ENCODE data around the gene BZW1.

The BZW1 gene

DNA sequence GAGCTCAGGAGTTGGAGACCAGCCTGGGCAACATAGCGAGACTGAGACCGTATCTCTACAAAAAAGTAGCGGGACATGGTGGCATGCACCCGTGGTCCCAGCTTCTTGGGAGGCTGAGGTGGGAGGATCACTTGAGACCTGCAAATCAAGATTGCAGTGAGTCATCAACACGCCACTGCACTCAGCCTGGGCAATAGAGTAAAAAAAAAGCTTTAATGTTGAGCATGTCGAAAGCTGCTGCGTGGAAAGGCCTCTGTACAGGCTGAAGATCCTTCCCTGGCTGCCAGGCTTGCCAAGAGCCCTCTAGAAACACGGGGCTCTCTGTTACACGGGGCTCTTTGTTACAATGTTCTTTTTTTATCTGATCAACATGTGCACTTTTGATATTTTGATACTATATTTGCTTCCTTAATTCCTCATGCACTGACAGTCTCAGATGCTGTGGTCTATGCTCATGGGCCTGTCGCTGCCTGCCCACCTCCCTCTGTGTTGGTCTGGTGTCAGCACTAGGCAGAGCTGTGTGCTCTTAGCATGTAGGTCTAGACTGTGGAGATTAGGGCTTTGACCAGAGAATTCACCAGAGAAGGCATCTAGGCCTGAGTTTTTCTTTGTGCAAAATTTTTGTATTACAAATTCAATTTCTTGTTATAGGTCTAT lies 34.1 kb downstream of the BZW1 start:
- TF ChIP-seq EGR1 (IDR thresholded peaks at IDR 0.05) (no peak), EP300 (IDR thresholded peaks at IDR 0.05; ENCODE audit: borderline replicate concordance) (no peak), TCF12 (IDR thresholded peaks at IDR 0.05; ENCODE audit: low read depth) (no peak), CREB1 (IDR thresholded peaks at IDR 0.05; ENCODE audit: low read depth) (no peak), TEAD4 (IDR thresholded peaks at IDR 0.05) (no peak), NFIC (IDR thresholded peaks at IDR 0.05) (no peak), MAX (IDR thresholded peaks at IDR 0.05) (no peak), ZBTB7A (IDR thresholded peaks at IDR 0.05; ENCODE audit: low read depth) (no peak), YY1 (IDR thresholded peaks at IDR 0.05; ENCODE audit: low read depth) (no peak), TAF1 (IDR thresholded peaks at IDR 0.05; ENCODE audit: low read depth) (no peak), RAD21 (IDR thresholded peaks at IDR 0.05; ENCODE audit: low read depth) (no peak)
- TF ChIP-seq, protein P1, sequence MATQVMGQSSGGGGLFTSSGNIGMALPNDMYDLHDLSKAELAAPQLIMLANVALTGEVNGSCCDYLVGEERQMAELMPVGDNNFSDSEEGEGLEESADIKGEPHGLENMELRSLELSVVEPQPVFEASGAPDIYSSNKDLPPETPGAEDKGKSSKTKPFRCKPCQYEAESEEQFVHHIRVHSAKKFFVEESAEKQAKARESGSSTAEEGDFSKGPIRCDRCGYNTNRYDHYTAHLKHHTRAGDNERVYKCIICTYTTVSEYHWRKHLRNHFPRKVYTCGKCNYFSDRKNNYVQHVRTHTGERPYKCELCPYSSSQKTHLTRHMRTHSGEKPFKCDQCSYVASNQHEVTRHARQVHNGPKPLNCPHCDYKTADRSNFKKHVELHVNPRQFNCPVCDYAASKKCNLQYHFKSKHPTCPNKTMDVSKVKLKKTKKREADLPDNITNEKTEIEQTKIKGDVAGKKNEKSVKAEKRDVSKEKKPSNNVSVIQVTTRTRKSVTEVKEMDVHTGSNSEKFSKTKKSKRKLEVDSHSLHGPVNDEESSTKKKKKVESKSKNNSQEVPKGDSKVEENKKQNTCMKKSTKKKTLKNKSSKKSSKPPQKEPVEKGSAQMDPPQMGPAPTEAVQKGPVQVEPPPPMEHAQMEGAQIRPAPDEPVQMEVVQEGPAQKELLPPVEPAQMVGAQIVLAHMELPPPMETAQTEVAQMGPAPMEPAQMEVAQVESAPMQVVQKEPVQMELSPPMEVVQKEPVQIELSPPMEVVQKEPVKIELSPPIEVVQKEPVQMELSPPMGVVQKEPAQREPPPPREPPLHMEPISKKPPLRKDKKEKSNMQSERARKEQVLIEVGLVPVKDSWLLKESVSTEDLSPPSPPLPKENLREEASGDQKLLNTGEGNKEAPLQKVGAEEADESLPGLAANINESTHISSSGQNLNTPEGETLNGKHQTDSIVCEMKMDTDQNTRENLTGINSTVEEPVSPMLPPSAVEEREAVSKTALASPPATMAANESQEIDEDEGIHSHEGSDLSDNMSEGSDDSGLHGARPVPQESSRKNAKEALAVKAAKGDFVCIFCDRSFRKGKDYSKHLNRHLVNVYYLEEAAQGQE (IDR thresholded peaks at IDR 0.05; ENCODE audit: low read depth): no peak
- TF ChIP-seq, protein P2, sequence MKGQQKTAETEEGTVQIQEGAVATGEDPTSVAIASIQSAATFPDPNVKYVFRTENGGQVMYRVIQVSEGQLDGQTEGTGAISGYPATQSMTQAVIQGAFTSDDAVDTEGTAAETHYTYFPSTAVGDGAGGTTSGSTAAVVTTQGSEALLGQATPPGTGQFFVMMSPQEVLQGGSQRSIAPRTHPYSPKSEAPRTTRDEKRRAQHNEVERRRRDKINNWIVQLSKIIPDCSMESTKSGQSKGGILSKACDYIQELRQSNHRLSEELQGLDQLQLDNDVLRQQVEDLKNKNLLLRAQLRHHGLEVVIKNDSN (IDR thresholded peaks at IDR 0.05): no peak

- no peak for TF ChIP-seq TCF12 (IDR thresholded peaks at IDR 0.05; ENCODE audit: low read depth)
- no peak for TF ChIP-seq MAX (IDR thresholded peaks at IDR 0.05)
- no peak for TF ChIP-seq NFIC (IDR thresholded peaks at IDR 0.05)
Observed at GRCh38 chr2:200847269-200847668, 35.6 kb downstream of the BZW1 start.

DNA sequence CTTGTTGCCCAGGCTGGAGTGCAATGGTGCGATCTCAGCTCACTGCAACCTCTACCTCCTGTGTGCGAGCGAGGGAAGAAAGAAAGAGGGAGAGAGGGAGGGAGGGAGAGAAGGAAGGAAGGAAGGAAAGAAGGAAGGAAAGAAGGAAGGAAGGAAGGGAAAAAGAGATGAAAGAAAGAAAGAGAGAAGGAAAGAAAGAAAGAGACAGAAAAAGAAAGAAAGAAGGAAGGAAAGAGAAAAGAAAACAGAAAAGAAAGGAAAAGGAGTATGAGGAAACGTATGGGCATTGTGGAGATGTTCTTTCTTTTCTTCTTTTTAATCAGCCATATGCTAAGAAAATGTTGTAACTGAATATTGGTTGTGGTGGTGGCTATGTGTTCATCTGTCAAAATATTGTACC lies 36.2 kb downstream of the BZW1 start:
- TF ChIP-seq EGR1 (IDR thresholded peaks at IDR 0.05) (no peak), CREB1 (IDR thresholded peaks at IDR 0.05; ENCODE audit: low read depth) (no peak), TEAD4 (IDR thresholded peaks at IDR 0.05) (no peak), TCF12 (IDR thresholded peaks at IDR 0.05; ENCODE audit: low read depth) (no peak), ZBTB7A (IDR thresholded peaks at IDR 0.05; ENCODE audit: low read depth) (no peak), RAD21 (IDR thresholded peaks at IDR 0.05; ENCODE audit: low read depth) (no peak), FOXM1 (IDR thresholded peaks at IDR 0.05; ENCODE audit: borderline replicate concordance, low read depth) (no peak), MAX (IDR thresholded peaks at IDR 0.05) (no peak), TAF1 (IDR thresholded peaks at IDR 0.05; ENCODE audit: low read depth) (no peak), NFIC (IDR thresholded peaks at IDR 0.05) (no peak), CEBPB (IDR thresholded peaks at IDR 0.05) (no peak), EP300 (IDR thresholded peaks at IDR 0.05; ENCODE audit: borderline replicate concordance) (no peak), YY1 (IDR thresholded peaks at IDR 0.05; ENCODE audit: low read depth) (no peak)
- TF ChIP-seq, protein P2 (IDR thresholded peaks at IDR 0.05): no peak
- TF ChIP-seq, protein P1 (IDR thresholded peaks at IDR 0.05; ENCODE audit: low read depth): no peak

GRCh38 chr2:200850512-200851256 lies 39.0 kb downstream of the BZW1 start:
- TF ChIP-seq, protein P2 (IDR thresholded peaks at IDR 0.05): no peak
- TF ChIP-seq, protein P1 (IDR thresholded peaks at IDR 0.05; ENCODE audit: low read depth): no peak
- TF ChIP-seq ZBTB7A (IDR thresholded peaks at IDR 0.05; ENCODE audit: low read depth) (no peak), RAD21 (IDR thresholded peaks at IDR 0.05; ENCODE audit: low read depth) (no peak), EP300 (IDR thresholded peaks at IDR 0.05; ENCODE audit: borderline replicate concordance) (no peak), YY1 (IDR thresholded peaks at IDR 0.05; ENCODE audit: low read depth) (no peak), TEAD4 (IDR thresholded peaks at IDR 0.05) (no peak), CREB1 (IDR thresholded peaks at IDR 0.05; ENCODE audit: low read depth) (no peak), NFIC (IDR thresholded peaks at IDR 0.05) (no peak), TAF1 (IDR thresholded peaks at IDR 0.05; ENCODE audit: low read depth) (no peak), MAX (IDR thresholded peaks at IDR 0.05) (no peak), EGR1 (IDR thresholded peaks at IDR 0.05) (no peak), TCF12 (IDR thresholded peaks at IDR 0.05; ENCODE audit: low read depth) (no peak), CEBPB (IDR thresholded peaks at IDR 0.05) (no peak), FOXM1 (IDR thresholded peaks at IDR 0.05; ENCODE audit: borderline replicate concordance, low read depth) (no peak)

Measured in Ishikawa (cell line).